HepG2 (cell line): ENCODE results near the gene CASTOR1. TPM values are rescaled to one million over a fixed set of nuclear protein-coding genes. Genes with fewer than 3 reads are reported as not detected.

Experiments
- ATAC-seq: fragments of 200-7000 bp; cut with Tn5 transposase; 3 replicates; pipeline ENCODE4 v1.9.1; 2020; ENCODE audit warnings: mild to moderate bottlenecking, moderate library complexity
- BruUV-seq: library from RNA; stranded (reverse); fragments of 400-500 nt; replicated peaks from 2 replicates; lab custom pipeline; 2021; lab: Mats Ljungman, UMichigan
- CTCF ChIA-PET: fragments of 300-600 bp; formaldehyde crosslinking; extraction: SDS; loops from one replicate; lab custom pipeline; 2021; ENCODE audit warnings: low total read pairs, inconsistent platforms, low intra/inter-chr PET ratio; lab: Yijun Ruan, JAX
- POLR2A ChIA-PET: fragments of 350-600 bp; sonication (Branson Sonifier 250); formaldehyde crosslinking; loops from one replicate; lab custom pipeline; 2020; ENCODE audit warnings: antibody characterized with exemption, inconsistent platforms; lab: Yijun Ruan, JAX
- DNase-seq: peaks from one replicate; pipeline ENCODE4 v3.0.0-alpha.2; 2015; ENCODE audit warnings: low spot score
- FAIRE-seq: peaks from 3 replicates; lab custom pipeline; 2011; peaks lifted over from hg19 to GRCh38; lab: Jason Lieb, UNC
- H2AFZ ChIP-seq: one replicate; pipeline ENCODE4 v1.6.1; 2011; ENCODE audit warnings: low read length, inconsistent platforms
- H3K27ac ChIP-seq: fragments of 300-600 bp; 3 replicates; pipeline ENCODE4 v1.8.0; 2011; ENCODE audit warnings: mixed run types, mild to moderate bottlenecking, mixed read lengths, low read length, inconsistent platforms; ENCODE audit not compliant: insufficient read depth; ENCODE audit errors: extremely low read length
- H3K27me3 ChIP-seq, 2 experiments: fragments of 200-600 bp in 1 of 2; 2 replicates in 1 of 2; 3 replicates in 1 of 2; pipeline versions ENCODE4 v1.6.0 to v1.8.0; 2011; ENCODE audit warnings: low read length in 2 of 2, mild to moderate bottlenecking in 2 of 2, moderate library complexity in 2 of 2, inconsistent platforms in 1 of 2; ENCODE audit not compliant: insufficient read depth in 2 of 2, control insufficient read depth in 1 of 2
- H3K36me3 ChIP-seq, 2 experiments: fragments of 200-600 bp in 1 of 2; replicated peaks in 1 of 2; 2 replicates in 1 of 2; 3 replicates in 1 of 2; pipeline versions ENCODE4 v1.5.1 to v1.8.0; 2011; ENCODE audit warnings: low read length in 2 of 2, inconsistent platforms in 1 of 2; ENCODE audit not compliant: insufficient read depth in 2 of 2, control insufficient read depth in 1 of 2
- H3K4me1 ChIP-seq: 2 replicates; pipeline ENCODE4 v1.5.1; 2012; ENCODE audit warnings: low read length, inconsistent platforms; ENCODE audit not compliant: insufficient read depth
- H3K4me2 ChIP-seq: 2 replicates; pipeline ENCODE4 v1.6.0; 2011; ENCODE audit warnings: low read depth, low read length, inconsistent platforms
- H3K4me3 ChIP-seq, 3 experiments: fragments of 200-600 bp in 1 of 3; sonication (generic), shearing (Covaris generic) in 1 of 3; replicated peaks in 1 of 3; 2 replicates each; pipeline ENCODE4 v1.5.1; 2011 to 2016; ENCODE audit warnings: low read length in 3 of 3, inconsistent platforms in 2 of 3, low read depth in 2 of 3, mild to moderate bottlenecking in 2 of 3, control low read depth in 1 of 3, mixed read lengths in 1 of 3; ENCODE audit not compliant: insufficient read depth in 1 of 3
- H3K79me2 ChIP-seq: one replicate; pipeline ENCODE4 v1.6.1; 2011; ENCODE audit warnings: low read length, inconsistent platforms; ENCODE audit not compliant: insufficient read depth
- H3K9ac ChIP-seq: 2 replicates; pipeline ENCODE4 v1.6.0; 2011; ENCODE audit warnings: mild to moderate bottlenecking, low read depth, low read length, inconsistent platforms; ENCODE audit not compliant: insufficient read depth
- H3K9me3 ChIP-seq: 2 replicates; pipeline ENCODE4 v1.5.1; 2012; ENCODE audit warnings: mild to moderate bottlenecking, low read length
- H4K20me1 ChIP-seq: 2 replicates; pipeline ENCODE4 v1.6.0; 2011; ENCODE audit warnings: inconsistent platforms, mild to moderate bottlenecking, low read length, moderate library complexity; ENCODE audit not compliant: insufficient read depth
- FOXK2 ChIP-seq: fragments of 450-650 bp; IDR thresholded peaks from 2 replicates; pipeline ENCODE4 v1.6.1; 2016
- GATAD2A ChIP-seq: IDR thresholded peaks from 2 replicates; pipeline ENCODE4 v1.6.1; 2016
- JUND ChIP-seq: sonication (generic); formaldehyde crosslinking; IDR thresholded peaks from 2 replicates; pipeline ENCODE4 v1.8.0; 2022; ENCODE audit warnings: mild to moderate bottlenecking, missing genetic modification reagents
- PHF20 ChIP-seq: sonication (generic); formaldehyde crosslinking; IDR thresholded peaks from 2 replicates; pipeline ENCODE4 v1.5.0; 2020; ENCODE audit warnings: mild to moderate bottlenecking, missing genetic modification reagents
- SALL2 ChIP-seq: sonication (generic); formaldehyde crosslinking; IDR thresholded peaks from 2 replicates; pipeline ENCODE4 v1.8.1; 2023; ENCODE audit warnings: mild to moderate bottlenecking, missing genetic modification reagents, inconsistent platforms
- TSC22D2 ChIP-seq: sonication (generic); formaldehyde crosslinking; IDR thresholded peaks from 2 replicates; pipeline ENCODE4 v1.5.1; 2020; ENCODE audit warnings: missing genetic modification reagents, mild to moderate bottlenecking, borderline replicate concordance
- ZNF207 ChIP-seq: fragments of 450-650 bp; IDR thresholded peaks from 2 replicates; pipeline ENCODE4 v1.6.1; 2016; ENCODE audit warnings: antibody characterized with exemption, borderline replicate concordance
- ZNF567 ChIP-seq: sonication (generic); formaldehyde crosslinking; IDR thresholded peaks from 2 replicates; pipeline ENCODE4 v1.8.1; 2023; ENCODE audit warnings: mild to moderate bottlenecking, missing genetic modification reagents, borderline replicate concordance
- WGBS: methylation state at CpG from one replicate; pipeline ENCODE4 v1.1.6; 2017; ENCODE audit warnings: low lambda C conversion rate; 5-methylcytosine and 5-hydroxymethylcytosine counted together
- in situ Hi-C: cut with HindIII; loops from 2 replicates; pipeline ENCODE4 v1.10.0; 2017; ENCODE audit warnings: low pct_unique_long_range_greater_than_20kb; ENCODE audit not compliant: extremely low pct_ligation_motif_present
- intact Hi-C: fragments of 100-400 bp; cut with micrococcal nuclease; formaldehyde crosslinking; loops from one replicate; pipeline ENCODE4 v1.10.0; 2022; ENCODE audit not compliant: unreplicated experiment
- polyA plus RNA-seq, 8 experiments: library from polyadenylated mRNA; depleted of rRNA in 3 of 8; stranded (reverse) in 7 of 8; unstranded in 1 of 8; fragments of >200 nt; fragmentation: Illumina TruSeq in 4 of 8; extraction: Trizol in 4 of 8; gene quantifications; 2 replicates each; pipeline versions ENCODE4 v1.2.1 to v1.2.3, GENCODE V29; 2011 to 2016; ENCODE audit warnings: low read depth in 4 of 8, missing spikeins in 1 of 8, mixed read lengths in 1 of 8; ENCODE audit not compliant: insufficient read depth in 1 of 8
- total RNA-seq, 5 experiments: library from RNA; depleted of rRNA; stranded (reverse); fragments of >200 nt; fragmentation: Illumina TruSeq; extraction: Trizol; gene quantifications; 2 replicates each; pipeline ENCODE4 v1.2.3, GENCODE V29; 2016; ENCODE audit warnings: low read depth in 1 of 5
- TF ChIP-seq, protein P1 (sequence below): sonication (generic); formaldehyde crosslinking; IDR thresholded peaks from 2 replicates; pipeline ENCODE4 v1.5.0; 2020; ENCODE audit warnings: missing genetic modification reagents
- TF ChIP-seq, protein P2 (sequence below): sonication (generic); formaldehyde crosslinking; IDR thresholded peaks from 2 replicates; pipeline ENCODE4 v1.5.0; 2020; ENCODE audit warnings: missing genetic modification reagents, mild to moderate bottlenecking, borderline replicate concordance

Gene CASTOR1
- total and polyA plus RNA-seq, 2 of the 13 experiments (the other 11 are each of a cell fraction or from before 2014, with no cell fraction given), result 2.6 to 4.4 TPM

- Histone ChIP-seq H3K36me3 (no peaks in the 10 kb centered on the region), H3K27ac (no peak overlapping the region), H3K9me3 (no peaks in the 10 kb centered on the region), H3K4me1 (peaks cover 5% of the 10 kb centered on the region), H4K20me1 (no peaks in the 10 kb centered on the region), H3K4me3 (no peak overlapping the region), H3K4me2 (no peak overlapping the region), H3K9ac (no peak overlapping the region), H3K79me2 (no peaks in the 10 kb centered on the region), H2AFZ (no peak overlapping the region), H3K27me3 (peaks cover 8 to 41% of the 10 kb centered on the region in 2 experiments)
- no peak for FAIRE-seq
- ChIA-PET POLR2A (no interaction called here), CTCF (no interaction called here)
- in situ Hi-C loops, result loop anchor here (10.0 kb wide), 1 partner anchor 216 kb away; no protein-coding TSS in a partner anchor
- TF ChIP-seq ZNF567 (CRISPR knock-in tag) (no peak), FOXK2 (no peak), SALL2 (CRISPR knock-in tag) (no peak), GATAD2A (no peak), PHF20 (no peak), TSC22D2 (no peak), JUND (CRISPR knock-in tag) (no peak), ZNF207 (no peak)
- TF ChIP-seq, protein P1, sequence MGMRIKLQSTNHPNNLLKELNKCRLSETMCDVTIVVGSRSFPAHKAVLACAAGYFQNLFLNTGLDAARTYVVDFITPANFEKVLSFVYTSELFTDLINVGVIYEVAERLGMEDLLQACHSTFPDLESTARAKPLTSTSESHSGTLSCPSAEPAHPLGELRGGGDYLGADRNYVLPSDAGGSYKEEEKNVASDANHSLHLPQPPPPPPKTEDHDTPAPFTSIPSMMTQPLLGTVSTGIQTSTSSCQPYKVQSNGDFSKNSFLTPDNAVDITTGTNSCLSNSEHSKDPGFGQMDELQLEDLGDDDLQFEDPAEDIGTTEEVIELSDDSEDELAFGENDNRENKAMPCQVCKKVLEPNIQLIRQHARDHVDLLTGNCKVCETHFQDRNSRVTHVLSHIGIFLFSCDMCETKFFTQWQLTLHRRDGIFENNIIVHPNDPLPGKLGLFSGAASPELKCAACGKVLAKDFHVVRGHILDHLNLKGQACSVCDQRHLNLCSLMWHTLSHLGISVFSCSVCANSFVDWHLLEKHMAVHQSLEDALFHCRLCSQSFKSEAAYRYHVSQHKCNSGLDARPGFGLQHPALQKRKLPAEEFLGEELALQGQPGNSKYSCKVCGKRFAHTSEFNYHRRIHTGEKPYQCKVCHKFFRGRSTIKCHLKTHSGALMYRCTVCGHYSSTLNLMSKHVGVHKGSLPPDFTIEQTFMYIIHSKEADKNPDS (CRISPR knock-in tag), result no peak
- TF ChIP-seq, protein P2, sequence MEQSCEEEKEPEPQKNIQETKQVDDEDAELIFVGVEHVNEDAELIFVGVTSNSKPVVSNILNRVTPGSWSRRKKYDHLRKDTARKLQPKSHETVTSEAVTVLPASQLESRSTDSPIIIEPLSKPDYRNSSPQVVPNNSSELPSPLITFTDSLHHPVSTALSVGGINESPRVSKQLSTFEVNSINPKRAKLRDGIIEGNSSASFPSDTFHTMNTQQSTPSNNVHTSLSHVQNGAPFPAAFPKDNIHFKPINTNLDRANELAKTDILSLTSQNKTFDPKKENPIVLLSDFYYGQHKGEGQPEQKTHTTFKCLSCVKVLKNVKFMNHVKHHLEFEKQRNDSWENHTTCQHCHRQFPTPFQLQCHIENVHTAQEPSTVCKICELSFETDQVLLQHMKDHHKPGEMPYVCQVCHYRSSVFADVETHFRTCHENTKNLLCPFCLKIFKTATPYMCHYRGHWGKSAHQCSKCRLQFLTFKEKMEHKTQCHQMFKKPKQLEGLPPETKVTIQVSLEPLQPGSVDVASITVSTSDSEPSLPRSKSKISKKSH (CRISPR knock-in tag), result no peak
- 41% methylated on average over 8 of the region's 8 CpGs for WGBS
- DNase-seq, result no peak
- no TSS peak for BruUV-seq
- intact Hi-C loops, result no loop called here
- no peak for ATAC-seq
Observed at GRCh38 chr22:30268331-30268730, 21.0 kb downstream of the CASTOR1 start.
